ENCODE data around the gene TUG1.

Gene TUG1

DNA sequence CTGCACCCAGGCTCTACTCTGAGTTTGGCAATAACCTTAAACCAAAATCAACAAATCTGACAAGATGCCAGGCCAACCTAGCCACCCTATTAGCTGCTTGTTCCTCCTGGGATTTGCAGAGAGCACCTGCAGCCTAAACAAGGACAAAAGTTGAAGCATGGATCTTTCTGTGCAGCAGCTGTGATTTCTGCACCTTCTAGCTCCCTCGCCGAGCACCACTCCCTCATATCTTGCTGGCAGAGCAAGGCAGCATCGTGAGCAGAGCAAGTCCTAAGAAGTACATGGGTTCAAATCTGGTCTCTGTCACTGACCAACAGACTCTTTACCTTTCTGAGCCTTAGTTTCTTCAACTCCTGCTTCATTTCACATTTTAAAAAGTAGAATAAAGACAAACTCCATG lies 38.8 kb upstream of the TUG1 start:
- ATAC-seq (ENCODE audit: low read depth) (no peak), DNase-seq (ENCODE audit: low spot score) (no peak)
- Histone ChIP-seq H3K36me3 (ENCODE audit: low read depth) (peaks cover 71% of the 10 kb centered on the region), H3K4me1 (ENCODE audit: insufficient read depth, poor library complexity, severe bottlenecking) (no peaks in the 10 kb centered on the region), H3K27ac (ENCODE audit: poor library complexity, severe bottlenecking) (no peak overlapping the region), H3K4me3 (ENCODE audit: severe bottlenecking) (no peak overlapping the region), H3K9me3 (ENCODE audit: severe bottlenecking) (no peaks in the 10 kb centered on the region), H3K27me3 (ENCODE audit: insufficient read depth, poor library complexity, severe bottlenecking) (no peaks in the 10 kb centered on the region)
- TF ChIP-seq, protein P1, sequence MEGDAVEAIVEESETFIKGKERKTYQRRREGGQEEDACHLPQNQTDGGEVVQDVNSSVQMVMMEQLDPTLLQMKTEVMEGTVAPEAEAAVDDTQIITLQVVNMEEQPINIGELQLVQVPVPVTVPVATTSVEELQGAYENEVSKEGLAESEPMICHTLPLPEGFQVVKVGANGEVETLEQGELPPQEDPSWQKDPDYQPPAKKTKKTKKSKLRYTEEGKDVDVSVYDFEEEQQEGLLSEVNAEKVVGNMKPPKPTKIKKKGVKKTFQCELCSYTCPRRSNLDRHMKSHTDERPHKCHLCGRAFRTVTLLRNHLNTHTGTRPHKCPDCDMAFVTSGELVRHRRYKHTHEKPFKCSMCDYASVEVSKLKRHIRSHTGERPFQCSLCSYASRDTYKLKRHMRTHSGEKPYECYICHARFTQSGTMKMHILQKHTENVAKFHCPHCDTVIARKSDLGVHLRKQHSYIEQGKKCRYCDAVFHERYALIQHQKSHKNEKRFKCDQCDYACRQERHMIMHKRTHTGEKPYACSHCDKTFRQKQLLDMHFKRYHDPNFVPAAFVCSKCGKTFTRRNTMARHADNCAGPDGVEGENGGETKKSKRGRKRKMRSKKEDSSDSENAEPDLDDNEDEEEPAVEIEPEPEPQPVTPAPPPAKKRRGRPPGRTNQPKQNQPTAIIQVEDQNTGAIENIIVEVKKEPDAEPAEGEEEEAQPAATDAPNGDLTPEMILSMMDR (IDR thresholded peaks at IDR 0.05; ENCODE audit: poor library complexity, severe bottlenecking): no peak

DNA sequence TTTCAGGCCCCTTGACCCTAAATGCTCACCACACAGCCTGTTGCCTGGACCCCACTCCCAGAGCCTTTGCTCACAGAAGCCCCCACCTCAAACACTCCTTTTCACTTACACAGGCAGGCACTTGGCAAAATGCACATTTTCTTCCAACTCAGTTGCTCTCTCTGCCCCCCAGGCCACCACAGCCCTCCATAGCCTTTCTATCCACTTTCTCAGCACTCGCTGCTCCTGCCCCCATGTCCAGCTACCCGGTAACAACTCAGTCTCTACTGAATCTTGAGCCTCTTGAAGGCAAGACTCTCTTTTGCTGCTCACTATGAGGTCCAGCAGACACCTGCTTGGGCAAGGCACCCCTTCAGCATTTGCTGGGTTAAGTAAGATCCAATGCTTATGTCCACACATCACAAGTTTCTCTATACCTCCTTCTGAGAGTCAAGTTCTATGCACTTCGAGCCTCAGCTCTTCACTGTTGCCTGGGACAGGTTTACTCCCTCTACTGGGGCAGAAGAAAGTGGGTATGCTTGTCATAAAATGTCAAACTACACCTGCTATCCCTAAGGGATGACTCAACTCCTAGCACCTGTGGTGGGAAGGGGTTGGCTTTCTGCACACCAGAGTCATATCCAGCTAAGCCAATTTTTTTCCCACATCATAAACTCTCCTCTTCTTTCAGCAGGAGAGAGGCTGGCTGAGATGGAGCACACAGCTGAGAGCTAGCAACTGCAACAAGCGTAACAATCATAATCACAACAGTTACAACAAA lies 37.3 kb upstream of the TUG1 start:
- H3K27me3 ChIP-seq (ENCODE audit: insufficient read depth, poor library complexity, severe bottlenecking): no peaks in the 10 kb centered on the region
- ATAC-seq (ENCODE audit: low read depth) (no peak), DNase-seq (ENCODE audit: low spot score) (no peak)
- H3K4me1 ChIP-seq (ENCODE audit: insufficient read depth, poor library complexity, severe bottlenecking): no peaks in the 10 kb centered on the region
- H3K9me3 ChIP-seq (ENCODE audit: severe bottlenecking): no peaks in the 10 kb centered on the region
- H3K27ac ChIP-seq (ENCODE audit: poor library complexity, severe bottlenecking): no peak overlapping the region
- peaks cover 86% of the 10 kb centered on the region for H3K36me3 ChIP-seq (ENCODE audit: low read depth)
- TF ChIP-seq, protein P1 (IDR thresholded peaks at IDR 0.05; ENCODE audit: poor library complexity, severe bottlenecking): no peak
- no peak overlapping the region for H3K4me3 ChIP-seq (ENCODE audit: severe bottlenecking)

DNA sequence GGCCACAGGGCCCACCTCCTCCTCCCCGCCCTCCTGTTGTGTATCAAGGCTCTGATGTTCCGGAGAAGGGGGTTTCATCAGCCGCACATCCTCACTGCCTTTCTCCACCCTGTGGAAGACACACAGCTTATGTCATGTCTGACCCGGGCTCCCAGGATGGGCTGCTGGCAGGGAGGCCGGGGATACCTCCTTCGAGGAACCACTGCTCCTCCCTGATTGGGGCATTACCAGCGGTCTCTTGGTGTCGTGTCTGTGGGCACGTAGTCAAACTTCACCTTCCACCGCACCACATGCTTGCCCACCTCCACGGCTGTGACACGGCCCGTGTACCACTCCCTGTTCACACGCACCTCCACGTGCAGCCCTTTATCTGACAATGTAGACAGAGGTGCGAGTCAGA lies 36.4 kb upstream of the TUG1 start:
- H3K36me3 ChIP-seq (ENCODE audit: low read depth): peaks cover 87% of the 10 kb centered on the region
- H3K27me3 ChIP-seq (ENCODE audit: insufficient read depth, poor library complexity, severe bottlenecking): no peaks in the 10 kb centered on the region
- no peaks in the 10 kb centered on the region for H3K9me3 ChIP-seq (ENCODE audit: severe bottlenecking)
- H3K27ac ChIP-seq (ENCODE audit: poor library complexity, severe bottlenecking): no peak overlapping the region
- ATAC-seq (ENCODE audit: low read depth): no peak
- no peak overlapping the region for H3K4me3 ChIP-seq (ENCODE audit: severe bottlenecking)
- no peak for DNase-seq (ENCODE audit: low spot score)
- no peaks in the 10 kb centered on the region for H3K4me1 ChIP-seq (ENCODE audit: insufficient read depth, poor library complexity, severe bottlenecking)
- TF ChIP-seq, protein P1 (IDR thresholded peaks at IDR 0.05; ENCODE audit: poor library complexity, severe bottlenecking): no peak

DNA sequence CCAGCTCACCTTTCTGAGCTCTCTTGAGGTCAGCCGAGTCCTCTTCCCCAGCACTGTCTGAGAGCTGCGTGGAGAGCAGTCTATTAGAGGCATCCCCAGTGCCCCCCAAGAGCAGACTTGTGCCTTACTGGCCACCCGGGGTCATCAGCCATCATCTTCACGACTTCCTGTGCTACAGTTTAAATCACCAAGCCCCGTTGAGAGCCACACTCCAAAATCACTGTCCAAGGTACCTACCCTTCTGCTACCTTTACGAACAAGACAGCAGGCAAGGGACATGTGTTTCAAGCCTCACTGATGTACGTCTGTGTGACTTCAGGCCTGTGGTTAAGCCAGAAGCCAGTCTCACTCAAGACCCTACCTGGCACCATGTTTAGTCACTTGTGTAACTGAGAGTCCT lies 35.6 kb upstream of the TUG1 start:
- Histone ChIP-seq H3K9me3 (ENCODE audit: severe bottlenecking) (no peaks in the 10 kb centered on the region), H3K27ac (ENCODE audit: poor library complexity, severe bottlenecking) (no peak overlapping the region), H3K36me3 (ENCODE audit: low read depth) (peaks cover 94% of the 10 kb centered on the region), H3K27me3 (ENCODE audit: insufficient read depth, poor library complexity, severe bottlenecking) (no peaks in the 10 kb centered on the region), H3K4me1 (ENCODE audit: insufficient read depth, poor library complexity, severe bottlenecking) (no peaks in the 10 kb centered on the region), H3K4me3 (ENCODE audit: severe bottlenecking) (no peak overlapping the region)
- DNase-seq (ENCODE audit: low spot score): no peak
- no peak for ATAC-seq (ENCODE audit: low read depth)
- TF ChIP-seq, protein P1 (IDR thresholded peaks at IDR 0.05; ENCODE audit: poor library complexity, severe bottlenecking): no peak

DNA sequence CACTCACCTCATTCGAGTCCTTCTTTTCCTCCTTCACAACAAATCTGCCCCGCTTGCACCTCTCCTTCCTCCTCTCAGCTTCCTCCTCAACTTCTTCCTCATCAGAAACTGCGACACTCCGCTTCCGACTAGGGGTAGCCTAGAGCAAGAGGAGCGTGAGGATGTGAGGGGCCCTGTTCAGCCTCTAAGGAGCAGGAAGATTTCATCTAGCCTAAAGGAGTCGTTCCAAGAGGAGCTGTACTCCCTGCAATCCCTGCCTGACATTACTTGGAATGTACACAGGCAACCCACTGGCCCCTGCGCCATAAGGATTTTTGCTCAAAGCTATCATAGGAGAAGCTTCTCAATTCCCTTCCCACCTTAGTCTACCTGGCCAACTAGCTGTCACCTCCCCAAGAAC lies 35.0 kb upstream of the TUG1 start:
- TF ChIP-seq, protein P1 (IDR thresholded peaks at IDR 0.05; ENCODE audit: poor library complexity, severe bottlenecking): no peak

More for the DNA sequence above, 35.0 kb upstream of the TUG1 start:
- H3K27me3 ChIP-seq (ENCODE audit: insufficient read depth, poor library complexity, severe bottlenecking): no peaks in the 10 kb centered on the region
- ATAC-seq (ENCODE audit: low read depth) (no peak), DNase-seq (ENCODE audit: low spot score) (no peak)
- no peak overlapping the region for H3K27ac ChIP-seq (ENCODE audit: poor library complexity, severe bottlenecking)
- no peaks in the 10 kb centered on the region for H3K9me3 ChIP-seq (ENCODE audit: severe bottlenecking)
- no peak overlapping the region for H3K4me3 ChIP-seq (ENCODE audit: severe bottlenecking)
- no peaks in the 10 kb centered on the region for H3K4me1 ChIP-seq (ENCODE audit: insufficient read depth, poor library complexity, severe bottlenecking)
- H3K36me3 ChIP-seq (ENCODE audit: low read depth): peaks cover 96% of the 10 kb centered on the region

Measured in RWPE2 (cell line).